ENCODE results near the gene ATOH8.

Gene ATOH8

GRCh38 chr2:85788603-85789002 is 34.8 kb downstream of the ATOH8 start:
- DNase-seq: no peak

GRCh38 chr2:85789271-85789670 is 35.5 kb downstream of the ATOH8 start:
- no peak for DNase-seq

GRCh38 chr2:85790032-85790431 is 36.2 kb downstream of the ATOH8 start:
- no peak for DNase-seq

GRCh38 chr2:85790499-85791188 is 36.9 kb downstream of the ATOH8 start:
- no peak for DNase-seq

- DNase-seq: no peak
These were observed 38.1 kb downstream of the ATOH8 start for GRCh38 chr2:85791704-85792565.

GRCh38 chr2:85792783-85793441 is 39.1 kb downstream of the ATOH8 start:
- DNase-seq: no peak

- no peak for DNase-seq
These were observed 39.8 kb downstream of the ATOH8 start for GRCh38 chr2:85793584-85793983.

- DNase-seq: no peak
These were observed 40.2 kb downstream of the ATOH8 start for GRCh38 chr2:85794038-85794441.

GRCh38 chr2:85794491-85795121 is 40.8 kb downstream of the ATOH8 start:
- no peak for DNase-seq

GRCh38 chr2:85795331-85796045 is 41.7 kb downstream of the ATOH8 start:
- no peak for DNase-seq

GRCh38 chr2:85796046-85796340 is 42.2 kb downstream of the ATOH8 start:
- no peak for DNase-seq

- DNase-seq: no peak
These were observed 42.8 kb downstream of the ATOH8 start for GRCh38 chr2:85796341-85797262.

- no peak for DNase-seq
These were observed 43.5 kb downstream of the ATOH8 start for GRCh38 chr2:85797263-85797660.

GRCh38 chr2:85797921-85798320 is 44.1 kb downstream of the ATOH8 start:
- no peak for DNase-seq

- DNase-seq: no peak
These were observed 45.6 kb downstream of the ATOH8 start for GRCh38 chr2:85799215-85799956.

GRCh38 chr2:85800586-85800985 is 46.8 kb downstream of the ATOH8 start:
- DNase-seq: no peak

GRCh38 chr2:85801871-85802270 is 48.1 kb downstream of the ATOH8 start:
- DNase-seq: no peak

- DNase-seq: no peak
These were observed 48.7 kb downstream of the ATOH8 start for GRCh38 chr2:85802354-85803103.

- DNase-seq: no peak
These were observed 50.1 kb downstream of the ATOH8 start for GRCh38 chr2:85803704-85804425.

Measured in NCI-H187 (cell line).